Thoracic aorta (tissue), 2 donors: ENCODE data around the gene SGPP1. TPM values are rescaled to one million over a fixed set of nuclear protein-coding genes. Genes with fewer than 3 reads are reported as not detected.

Experiments used
- ATAC-seq: fragments of 150-250 bp; one replicate; pipeline ENCODE4 v1.8.0; 2017; ENCODE audit warnings: low read depth; ENCODE audit not compliant: insufficient number of reproducible peaks, low FRiP score
- DNase-seq: peaks from one replicate; pipeline ENCODE4 v3.0.0-alpha.2; 2020; ENCODE audit warnings: low spot score
- H3K27ac ChIP-seq, 2 donors: fragments of 200-600 bp; sonication (generic); 1 replicate in 1 of 2; 2 replicates in 1 of 2; pipeline ENCODE4 v1.5.1; 2016; ENCODE audit warnings: mild to moderate bottlenecking in 2 of 2, moderate library complexity in 2 of 2
- H3K27me3 ChIP-seq: fragments of 200-600 bp; sonication (generic); replicated peaks from 2 replicates; pipeline ENCODE4 v1.6.0; 2016; ENCODE audit warnings: mild to moderate bottlenecking; ENCODE audit not compliant: insufficient read depth
- H3K36me3 ChIP-seq: fragments of 200-600 bp; sonication (generic); one replicate; pipeline ENCODE4 v1.5.1; 2016
- H3K4me1 ChIP-seq, 2 donors: fragments of 200-600 bp; sonication (generic); 1 replicate in 1 of 2; 2 replicates in 1 of 2; pipeline versions ENCODE4 v1.5.1 to v1.6.0; 2016; ENCODE audit warnings: low read depth in 2 of 2, mild to moderate bottlenecking in 1 of 2; ENCODE audit not compliant: control insufficient read depth in 1 of 2
- H3K4me3 ChIP-seq: fragments of 200-600 bp; sonication (generic); 2 replicates; pipeline ENCODE4 v1.5.1; 2016; ENCODE audit warnings: mild to moderate bottlenecking
- H3K9me3 ChIP-seq: fragments of 200-600 bp; sonication (generic); 2 replicates; pipeline ENCODE4 v1.5.1; 2016
- CTCF ChIP-seq: fragments of 200-600 bp; sonication (generic); IDR thresholded peaks from one replicate; pipeline ENCODE4 v1.5.1; 2019; ENCODE audit warnings: antibody characterized with exemption
- total RNA-seq, 2 donors: library from RNA; depleted of rRNA; stranded (reverse); fragments of >200 nt; gene quantifications; one replicate each; pipeline versions ENCODE4 v1.1.0 to v1.2.3, GENCODE V29; 2016

The SGPP1 gene
- total RNA-seq, 2 donors from 2014 or later = 24.6 to 28.4 TPM

- no peak for TF ChIP-seq CTCF
- DNase-seq (no peak), ATAC-seq (no peak)
- Histone ChIP-seq H3K27me3 (no peaks in the 10 kb centered on the region), H3K27ac (no peak overlapping the region), H3K4me3 (no peak overlapping the region), H3K36me3 (no peaks in the 10 kb centered on the region), H3K9me3 (no peaks in the 10 kb centered on the region), H3K4me1 (no peaks in the 10 kb centered on the region)
These were observed 75.5 kb downstream of the SGPP1 start for GRCh38 chr14:63652406-63652805.

- no peak overlapping the region for H3K4me3 ChIP-seq
- H3K4me1 ChIP-seq = no peaks in the 10 kb centered on the region
- ATAC-seq = no peak
- H3K36me3 ChIP-seq = no peaks in the 10 kb centered on the region
- no peak for TF ChIP-seq CTCF
- no peak overlapping the region for H3K27ac ChIP-seq
- H3K27me3 ChIP-seq = no peaks in the 10 kb centered on the region
- no peak for DNase-seq
- H3K9me3 ChIP-seq = no peaks in the 10 kb centered on the region
These were observed 77.5 kb downstream of the SGPP1 start for GRCh38 chr14:63650256-63650952.

- peaks cover 2% of the 10 kb centered on the region in 2 donors for H3K4me1 ChIP-seq
- no peak overlapping the region for H3K27ac ChIP-seq
- no peaks in the 10 kb centered on the region for H3K9me3 ChIP-seq
- DNase-seq (no peak), ATAC-seq (no peak)
- no peak for TF ChIP-seq CTCF
- no peaks in the 10 kb centered on the region for H3K27me3 ChIP-seq
- H3K4me3 ChIP-seq = no peak overlapping the region
- no peaks in the 10 kb centered on the region for H3K36me3 ChIP-seq
These were observed 80.0 kb downstream of the SGPP1 start for GRCh38 chr14:63647696-63648410.

GRCh38 chr14:63644741-63645140 lies 83.1 kb downstream of the SGPP1 start:
- DNase-seq (no peak), ATAC-seq (no peak)
- H3K4me1 ChIP-seq = peaks cover 4 to 12% of the 10 kb centered on the region in 2 donors
- no peak for TF ChIP-seq CTCF
- H3K36me3 ChIP-seq = no peaks in the 10 kb centered on the region
- H3K9me3 ChIP-seq = no peaks in the 10 kb centered on the region
- no peak overlapping the region for H3K4me3 ChIP-seq
- no peaks in the 10 kb centered on the region for H3K27me3 ChIP-seq
- no peak overlapping the region for H3K27ac ChIP-seq

- Histone ChIP-seq H3K9me3 (no peaks in the 10 kb centered on the region), H3K4me3 (peak overlapping the region; percentile 87), H3K27me3 (no peaks in the 10 kb centered on the region), H3K36me3 (no peaks in the 10 kb centered on the region), H3K27ac (peak overlapping the region; percentile 89 to 93), H3K4me1 (peaks cover 4 to 12% of the 10 kb centered on the region in 2 donors)
- DNase-seq = no peak
- TF ChIP-seq CTCF = no peak
- ATAC-seq = no peak
These were observed 85.0 kb downstream of the SGPP1 start for GRCh38 chr14:63642656-63643382.
